K562 (cell line): Measurements from ENCODE around the gene DNMT3A. TPM values are rescaled to one million over a fixed set of nuclear protein-coding genes. Genes with fewer than 3 reads are reported as not detected.

ENCODE experiments used
- ATAC-seq: fragments of 200-7000 bp; cut with Tn5 transposase; 3 replicates; pipeline ENCODE4 v1.9.1; 2020; ENCODE audit warnings: moderate library complexity
- BruUV-seq: library from RNA; stranded (reverse); fragments of 400-500 nt; replicated peaks from 2 replicates; lab custom pipeline; 2021; lab: Mats Ljungman, UMichigan
- CTCF ChIA-PET: fragments of 300-600 bp; formaldehyde crosslinking; extraction: SDS; loops from one replicate; lab custom pipeline; 2021; ENCODE audit warnings: low intra/inter-chr PET ratio; lab: Yijun Ruan, JAX
- POLR2A ChIA-PET: fragments of 300-600, 350-650 bp; sonication (Branson Sonifier 250); formaldehyde crosslinking; extraction: SDS; loops from one replicate; lab custom pipeline; 2021; ENCODE audit warnings: antibody characterized with exemption, inconsistent platforms; lab: Yijun Ruan, JAX
- DNase-seq, 4 experiments: peaks; one replicate each; pipeline versions ENCODE4 v3.0.0 to v3.0.0-alpha.2; 2011 to 2018; ENCODE audit warnings: low spot score in 3 of 4, mixed read lengths in 3 of 4; ENCODE audit errors: extremely low read depth in 1 of 4
- FAIRE-seq: peaks from 2 replicates; lab custom pipeline; 2011; peaks lifted over from hg19 to GRCh38; lab: Jason Lieb, UNC
- H2AFZ ChIP-seq: 2 replicates; pipeline ENCODE4 v1.6.0; 2011; ENCODE audit warnings: low read depth, low read length, control low read depth, inconsistent platforms
- H3K27ac ChIP-seq: fragments of 200-600 bp; 3 replicates; pipeline ENCODE4 v1.8.0; 2011; ENCODE audit warnings: low read depth, mild to moderate bottlenecking, control low read depth, inconsistent platforms, low read length, moderate library complexity, mixed read lengths; ENCODE audit errors: extremely low read depth
- H3K27me3 ChIP-seq, 2 experiments: fragments of 300-600 bp in 1 of 2; 2 replicates in 1 of 2; 3 replicates in 1 of 2; pipeline versions ENCODE4 v1.6.0 to v1.8.0; 2011; ENCODE audit warnings: inconsistent platforms in 2 of 2, low read length in 2 of 2, mild to moderate bottlenecking in 1 of 2, mixed read lengths in 1 of 2, moderate library complexity in 1 of 2; ENCODE audit not compliant: control insufficient read depth in 2 of 2, insufficient read depth in 2 of 2
- H3K36me3 ChIP-seq: fragments of 300-600 bp; 3 replicates; pipeline ENCODE4 v1.8.0; 2011; ENCODE audit warnings: mild to moderate bottlenecking, low read length, inconsistent platforms; ENCODE audit not compliant: control insufficient read depth, insufficient read depth
- H3K4me1 ChIP-seq, 2 experiments: fragments of 200-600 bp in 1 of 2; replicated peaks in 1 of 2; 2 replicates in 1 of 2; 3 replicates in 1 of 2; pipeline versions ENCODE4 v1.5.1 to v1.8.0; 2011; ENCODE audit warnings: inconsistent platforms in 2 of 2, low read length in 2 of 2, mild to moderate bottlenecking in 1 of 2, mixed read lengths in 1 of 2, moderate library complexity in 1 of 2; ENCODE audit not compliant: control insufficient read depth in 2 of 2, insufficient read depth in 2 of 2
- H3K4me2 ChIP-seq: 2 replicates; pipeline ENCODE4 v1.6.1; 2011; ENCODE audit warnings: low read length, control low read depth, inconsistent platforms, mixed read lengths; ENCODE audit not compliant: insufficient read depth
- H3K4me3 ChIP-seq: fragments of 200-600 bp; sonication (generic), shearing (Covaris generic); 2 replicates; pipeline ENCODE4 v1.5.1; 2016; ENCODE audit warnings: control low read depth, inconsistent platforms
- H3K79me2 ChIP-seq: fragments of 200-600 bp; 3 replicates; pipeline ENCODE4 v1.8.0; 2011; ENCODE audit warnings: low read length, inconsistent platforms; ENCODE audit not compliant: control insufficient read depth, insufficient read depth
- H3K9ac ChIP-seq, 2 experiments: 2 replicates each; pipeline versions ENCODE4 v1.6.0 to v1.6.1; 2011; ENCODE audit warnings: low read depth in 2 of 2, low read length in 2 of 2, control low read depth in 1 of 2, inconsistent platforms in 1 of 2, mild to moderate bottlenecking in 1 of 2, mixed read lengths in 1 of 2; ENCODE audit not compliant: insufficient read depth in 1 of 2
- H3K9me1 ChIP-seq: one replicate; pipeline ENCODE4 v1.6.0; 2011; ENCODE audit warnings: inconsistent platforms, mild to moderate bottlenecking, low read length, moderate library complexity; ENCODE audit not compliant: control insufficient read depth, insufficient read depth
- H3K9me3 ChIP-seq: replicated peaks from 2 replicates; pipeline ENCODE4 v1.5.1; 2011; ENCODE audit warnings: low read depth, low read length, inconsistent platforms; ENCODE audit not compliant: control insufficient read depth, insufficient read depth
- H4K20me1 ChIP-seq: replicated peaks from 2 replicates; pipeline ENCODE4 v1.6.1; 2011; ENCODE audit warnings: low read length, inconsistent platforms, mixed read lengths; ENCODE audit not compliant: control insufficient read depth, insufficient read depth
- MTA2 ChIP-seq: fragments of 450-650 bp; IDR thresholded peaks from 2 replicates; pipeline ENCODE4 v1.6.1; 2016; ENCODE audit warnings: low read depth
- ZNF263 ChIP-seq: sonication (generic); formaldehyde crosslinking; IDR thresholded peaks from 2 replicates; pipeline ENCODE4 v1.8.0; 2022; ENCODE audit warnings: mild to moderate bottlenecking, missing genetic modification reagents, borderline replicate concordance
- WGBS: fragments of 100-300 bp; shearing (Covaris generic); methylation state at CpG from one replicate; pipeline ENCODE4 v1.1.6; 2016; ENCODE audit warnings: low coverage, mixed read lengths; ENCODE audit not compliant: insufficient coverage; ENCODE audit errors: missing lambda C conversion rate; 5-methylcytosine and 5-hydroxymethylcytosine counted together
- in situ Hi-C: fragments of 300-500 bp; cut with MboI; formaldehyde crosslinking; loops from 4 replicates; pipeline ENCODE4 v1.15.0; 2018; ENCODE audit warnings: inconsistent platforms, mixed read lengths
- intact Hi-C: fragments of 100-400 bp; cut with micrococcal nuclease; formaldehyde crosslinking; loops from 2 replicates; pipeline ENCODE4 v1.14.2; 2022
- polyA plus RNA-seq, 8 experiments: library from polyadenylated mRNA; depleted of rRNA in 4 of 8; stranded (reverse) in 5 of 8; unstranded in 3 of 8; fragments of >200 nt; fragmentation: Nextera tagmentation in 2 of 8; fragmentation: Illumina TruSeq in 1 of 8; extraction: Ambion mirVana in 2 of 8; extraction: Trizol in 1 of 8; gene quantifications; 2 replicates each; pipeline versions ENCODE4 v1.2.1 to v1.2.3, GENCODE V29; 2011 to 2014; ENCODE audit warnings: inconsistent platforms in 1 of 8, missing spikeins in 1 of 8
- total RNA-seq, 7 experiments: library from RNA; depleted of rRNA in 6 of 7; stranded (reverse); fragments of >200 nt in 6 of 7; fragmentation: Illumina TruSeq in 2 of 7; extraction: Trizol in 2 of 7; gene quantifications; 2 replicates each; pipeline versions ENCODE4 v1.2.1 to v1.2.3, GENCODE V29; 2011 to 2021; ENCODE audit warnings: low replicate concordance in 1 of 7
- TF ChIP-seq, protein P1 (sequence below): fragments of 250-450 bp; sonication (Bioruptor Pico); IDR thresholded peaks from 2 replicates; pipeline ENCODE4 v1.5.0; 2021; ENCODE audit warnings: mild to moderate bottlenecking, moderate library complexity
- TF ChIP-seq, protein P2 (sequence below), 2 experiments: fragments of 450-650 bp in 1 of 2; sonication (generic) in 1 of 2; formaldehyde crosslinking in 1 of 2; IDR thresholded peaks; 2 replicates each; pipeline versions ENCODE4 v1.7.1 to v1.9.0; 2016 to 2022; ENCODE audit warnings: inconsistent platforms in 1 of 2, mild to moderate bottlenecking in 1 of 2, missing genetic modification reagents in 1 of 2

The DNMT3A gene
- total and polyA plus RNA-seq, 9 of the 15 experiments (the other 6 are each of a cell fraction or from before 2014, with no cell fraction given): 3.0 to 16.0 (median 6.1) TPM

DNA sequence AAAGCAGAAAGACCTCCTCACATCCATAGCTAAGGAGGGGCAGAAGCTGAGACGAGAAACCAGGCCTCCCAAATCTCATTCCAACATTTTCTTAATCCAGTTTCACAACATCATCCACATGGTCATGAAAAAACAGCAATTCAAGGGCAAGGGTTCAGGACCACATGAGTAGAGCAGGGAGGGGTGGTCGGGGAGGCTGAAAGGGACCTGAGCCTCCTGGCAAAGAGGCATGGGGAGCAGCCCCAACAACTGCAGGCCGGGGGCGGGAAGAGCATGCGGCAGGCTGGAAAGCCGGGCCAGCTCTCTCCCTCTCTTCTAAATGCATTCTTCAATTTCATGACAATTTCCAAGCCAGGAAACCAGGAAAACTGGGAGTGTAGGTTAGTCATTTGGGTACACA, 76.7 kb downstream of the DNMT3A start (continued):
- no peak for TF ChIP-seq ZNF263 (CRISPR knock-in tag)
- TF ChIP-seq, protein P1, sequence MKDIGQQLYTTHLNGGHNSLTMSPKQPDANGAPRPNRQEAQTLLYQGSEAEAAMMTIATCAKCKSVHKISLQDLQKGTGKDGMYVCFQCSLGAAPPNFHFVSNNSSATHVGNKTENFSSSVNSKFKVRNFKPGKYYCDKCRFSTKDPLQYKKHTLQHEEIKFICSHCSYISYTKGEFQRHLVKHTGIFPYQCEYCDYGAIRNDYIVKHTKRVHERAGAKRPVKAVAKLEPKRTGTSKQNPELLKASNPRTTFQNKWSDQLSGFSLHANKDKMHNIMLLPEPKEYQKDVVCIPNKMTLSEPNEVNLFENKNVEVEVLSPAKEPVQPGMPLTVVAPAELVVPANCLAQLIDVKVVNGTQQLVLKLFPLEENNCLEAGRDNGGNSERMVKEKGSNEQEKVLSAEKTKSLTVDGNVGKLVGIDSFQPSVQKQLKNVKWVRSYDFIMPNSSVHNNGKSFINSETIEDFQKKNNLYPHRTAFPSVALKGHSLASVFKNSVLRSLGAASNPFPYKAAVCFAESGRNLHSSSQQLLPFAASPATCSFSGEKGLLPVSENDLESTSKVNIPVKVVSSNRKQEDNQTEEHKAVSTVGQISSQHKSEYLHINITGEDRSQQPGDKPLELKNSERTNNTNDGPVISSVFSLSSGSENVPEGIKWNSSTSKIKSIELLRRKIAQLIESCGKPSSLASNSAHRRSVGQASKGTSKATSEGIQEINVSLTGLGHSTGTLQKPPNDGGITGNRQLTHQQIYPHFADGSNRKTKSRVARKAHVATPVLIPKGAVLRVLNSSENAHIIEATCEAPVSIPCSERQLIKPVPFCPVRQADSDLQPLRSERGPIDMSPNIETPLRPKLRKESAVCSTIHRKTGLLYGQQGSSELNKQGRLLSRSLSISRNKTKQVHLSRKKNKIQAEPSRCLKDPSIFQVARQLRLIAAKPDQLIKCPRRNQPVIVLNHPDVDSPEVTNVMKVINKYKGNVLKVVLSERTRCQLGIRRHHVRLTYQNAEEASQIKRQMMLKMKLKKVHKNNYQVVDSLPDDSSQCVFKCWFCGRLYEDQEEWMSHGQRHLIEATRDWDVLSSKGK (CRISPR knock-in tag): no peak
- TF ChIP-seq MTA2: no peak

DNA sequence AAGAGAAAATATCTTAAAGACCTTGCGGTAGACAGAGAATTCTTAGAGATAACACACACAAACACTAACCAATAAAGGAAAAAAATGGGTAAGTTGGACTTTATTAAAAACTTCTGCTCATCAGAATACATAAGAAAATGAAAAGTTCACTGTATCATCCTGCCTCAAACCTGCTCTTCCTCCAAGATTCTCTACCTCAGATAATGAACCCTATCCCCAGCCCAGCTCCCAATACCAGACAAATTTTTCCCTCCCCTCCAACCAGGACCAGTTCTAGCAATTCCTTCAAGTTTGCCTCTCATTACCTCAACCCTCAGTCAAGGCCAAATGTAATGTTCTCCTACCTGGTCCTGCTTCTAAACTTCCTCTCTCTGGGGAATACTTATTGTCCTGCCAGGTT, 79.4 kb downstream of the DNMT3A start:
- Histone ChIP-seq H3K27ac (no peak overlapping the region), H3K4me2 (no peak overlapping the region), H3K4me3 (no peak overlapping the region), H3K9me1 (no peaks in the 10 kb centered on the region), H4K20me1 (no peaks in the 10 kb centered on the region), H3K27me3 (peaks cover 0 to 18% of the 10 kb centered on the region in 2 experiments; a peak in 3 of 5 replicates), H2AFZ (no peak overlapping the region), H3K36me3 (no peaks in the 10 kb centered on the region), H3K9ac (no peak overlapping the region), H3K9me3 (no peaks in the 10 kb centered on the region), H3K4me1 (peaks cover 0 to 5% of the 10 kb centered on the region in 2 experiments; a peak in 3 of 5 replicates), H3K79me2 (no peaks in the 10 kb centered on the region)
- DNase-seq (no peak), FAIRE-seq (no peak), ATAC-seq (no peak)
- BruUV-seq: no TSS peak
- CTCF ChIA-PET: interaction anchor here (0.7 kb wide), 1 partner anchor 882 kb away, joined by 3 read pairs; no protein-coding TSS in a partner anchor
- intact Hi-C loops: no loop called here
- 0% methylated on average over 1 of the region's 1 CpG for WGBS
- POLR2A ChIA-PET: interaction anchor here (0.7 to 1.3 kb wide), 3 partner anchors 12 to 103 kb away, joined by 3 read pairs; no protein-coding TSS in a partner anchor
- in situ Hi-C loops: no loop called here
- TF ChIP-seq, protein P2, sequence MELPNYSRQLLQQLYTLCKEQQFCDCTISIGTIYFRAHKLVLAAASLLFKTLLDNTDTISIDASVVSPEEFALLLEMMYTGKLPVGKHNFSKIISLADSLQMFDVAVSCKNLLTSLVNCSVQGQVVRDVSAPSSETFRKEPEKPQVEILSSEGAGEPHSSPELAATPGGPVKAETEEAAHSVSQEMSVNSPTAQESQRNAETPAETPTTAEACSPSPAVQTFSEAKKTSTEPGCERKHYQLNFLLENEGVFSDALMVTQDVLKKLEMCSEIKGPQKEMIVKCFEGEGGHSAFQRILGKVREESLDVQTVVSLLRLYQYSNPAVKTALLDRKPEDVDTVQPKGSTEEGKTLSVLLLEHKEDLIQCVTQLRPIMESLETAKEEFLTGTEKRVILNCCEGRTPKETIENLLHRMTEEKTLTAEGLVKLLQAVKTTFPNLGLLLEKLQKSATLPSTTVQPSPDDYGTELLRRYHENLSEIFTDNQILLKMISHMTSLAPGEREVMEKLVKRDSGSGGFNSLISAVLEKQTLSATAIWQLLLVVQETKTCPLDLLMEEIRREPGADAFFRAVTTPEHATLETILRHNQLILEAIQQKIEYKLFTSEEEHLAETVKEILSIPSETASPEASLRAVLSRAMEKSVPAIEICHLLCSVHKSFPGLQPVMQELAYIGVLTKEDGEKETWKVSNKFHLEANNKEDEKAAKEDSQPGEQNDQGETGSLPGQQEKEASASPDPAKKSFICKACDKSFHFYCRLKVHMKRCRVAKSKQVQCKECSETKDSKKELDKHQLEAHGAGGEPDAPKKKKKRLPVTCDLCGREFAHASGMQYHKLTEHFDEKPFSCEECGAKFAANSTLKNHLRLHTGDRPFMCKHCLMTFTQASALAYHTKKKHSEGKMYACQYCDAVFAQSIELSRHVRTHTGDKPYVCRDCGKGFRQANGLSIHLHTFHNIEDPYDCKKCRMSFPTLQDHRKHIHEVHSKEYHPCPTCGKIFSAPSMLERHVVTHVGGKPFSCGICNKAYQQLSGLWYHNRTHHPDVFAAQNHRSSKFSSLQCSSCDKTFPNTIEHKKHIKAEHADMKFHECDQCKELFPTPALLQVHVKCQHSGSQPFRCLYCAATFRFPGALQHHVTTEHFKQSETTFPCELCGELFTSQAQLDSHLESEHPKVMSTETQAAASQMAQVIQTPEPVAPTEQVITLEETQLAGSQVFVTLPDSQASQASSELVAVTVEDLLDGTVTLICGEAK (IDR thresholded peaks at IDR 0.05): 0 out of 2 replicates have a peak, but pooled peaks have one; percentile 16
- TF ChIP-seq, protein P2 (CRISPR knock-in tag; IDR thresholded peaks at IDR 0.05): no peak
